Subcutaneous adipose tissue (tissue), 4 donors: Measurements from ENCODE around the gene SPRR4. TPM values are rescaled to one million over a fixed set of nuclear protein-coding genes. Genes with fewer than 3 reads are reported as not detected.

Experiments used
- total RNA-seq, 4 donors: library from RNA; depleted of rRNA; stranded (reverse); fragments of >200 nt; gene quantifications; one replicate each; pipeline ENCODE4 v1.1.0, GENCODE V29; 2016
- TF ChIP-seq, protein P1 (sequence below): fragments of 450-650 bp; IDR thresholded peaks from one replicate; pipeline ENCODE4 v1.5.1; 2016; ENCODE audit warnings: low read depth, mild to moderate bottlenecking, control low read depth, antibody characterized with exemption, moderate library complexity

Gene SPRR4
- total RNA-seq, 4 donors from 2014 or later, result not detected

GRCh38 chr1:152941037-152941711, 29.3 kb upstream of the SPRR4 start:
- TF ChIP-seq, protein P1, sequence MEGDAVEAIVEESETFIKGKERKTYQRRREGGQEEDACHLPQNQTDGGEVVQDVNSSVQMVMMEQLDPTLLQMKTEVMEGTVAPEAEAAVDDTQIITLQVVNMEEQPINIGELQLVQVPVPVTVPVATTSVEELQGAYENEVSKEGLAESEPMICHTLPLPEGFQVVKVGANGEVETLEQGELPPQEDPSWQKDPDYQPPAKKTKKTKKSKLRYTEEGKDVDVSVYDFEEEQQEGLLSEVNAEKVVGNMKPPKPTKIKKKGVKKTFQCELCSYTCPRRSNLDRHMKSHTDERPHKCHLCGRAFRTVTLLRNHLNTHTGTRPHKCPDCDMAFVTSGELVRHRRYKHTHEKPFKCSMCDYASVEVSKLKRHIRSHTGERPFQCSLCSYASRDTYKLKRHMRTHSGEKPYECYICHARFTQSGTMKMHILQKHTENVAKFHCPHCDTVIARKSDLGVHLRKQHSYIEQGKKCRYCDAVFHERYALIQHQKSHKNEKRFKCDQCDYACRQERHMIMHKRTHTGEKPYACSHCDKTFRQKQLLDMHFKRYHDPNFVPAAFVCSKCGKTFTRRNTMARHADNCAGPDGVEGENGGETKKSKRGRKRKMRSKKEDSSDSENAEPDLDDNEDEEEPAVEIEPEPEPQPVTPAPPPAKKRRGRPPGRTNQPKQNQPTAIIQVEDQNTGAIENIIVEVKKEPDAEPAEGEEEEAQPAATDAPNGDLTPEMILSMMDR, result no peak

DNA sequence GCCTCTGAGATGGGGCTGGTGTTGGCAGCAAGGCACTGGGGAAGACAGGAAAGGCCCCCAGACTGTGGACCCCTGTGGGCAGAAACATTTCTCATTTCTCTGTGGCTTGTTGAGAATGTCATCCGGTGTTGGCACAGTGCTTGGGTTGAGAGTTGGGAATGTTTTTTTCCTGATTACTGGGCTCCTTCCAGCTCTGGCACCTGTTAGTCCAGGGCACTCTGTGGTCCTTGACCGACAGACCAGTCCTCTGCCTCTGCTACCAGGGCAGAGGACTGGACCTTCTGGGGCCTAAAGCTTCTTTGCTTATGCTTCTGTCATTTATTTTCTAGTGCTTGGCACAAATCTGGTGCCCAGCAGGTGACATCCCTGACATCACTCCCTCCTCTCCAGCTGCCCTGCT, 28.3 kb upstream of the SPRR4 start:
- TF ChIP-seq, protein P1, result no peak

DNA sequence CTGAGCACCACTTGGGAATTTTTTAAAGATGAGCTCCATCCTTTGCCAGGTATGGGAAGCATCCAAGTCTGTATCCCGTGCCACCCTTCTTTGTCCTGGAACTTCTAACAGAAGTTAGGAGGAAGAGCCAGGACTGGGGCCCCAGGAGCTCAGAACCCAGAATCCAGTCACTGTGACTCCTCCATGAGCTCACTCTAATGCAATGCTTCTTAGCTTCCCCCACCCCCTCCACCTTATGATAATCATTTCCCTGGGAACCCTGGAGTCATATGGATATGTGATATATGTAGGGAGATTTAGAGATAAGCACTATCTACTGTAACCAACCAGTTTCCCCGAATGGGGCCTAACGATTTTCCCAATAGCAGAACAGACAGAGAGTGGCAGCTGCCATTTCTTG, 24.2 kb upstream of the SPRR4 start:
- TF ChIP-seq, protein P1, result no peak

GRCh38 chr1:152946651-152947256, 23.7 kb upstream of the SPRR4 start, which contains the start of gene SPRR5:
Gene SPRR5, plus strand, starts transcription at chr1:152947206. Its CDS starts 1,349 bp downstream, at chr1:152948555.
- TF ChIP-seq, protein P1, result no peak

GRCh38 chr1:152951711-152952110, 18.7 kb upstream of the SPRR4 start:
- TF ChIP-seq, protein P1, result no peak

DNA sequence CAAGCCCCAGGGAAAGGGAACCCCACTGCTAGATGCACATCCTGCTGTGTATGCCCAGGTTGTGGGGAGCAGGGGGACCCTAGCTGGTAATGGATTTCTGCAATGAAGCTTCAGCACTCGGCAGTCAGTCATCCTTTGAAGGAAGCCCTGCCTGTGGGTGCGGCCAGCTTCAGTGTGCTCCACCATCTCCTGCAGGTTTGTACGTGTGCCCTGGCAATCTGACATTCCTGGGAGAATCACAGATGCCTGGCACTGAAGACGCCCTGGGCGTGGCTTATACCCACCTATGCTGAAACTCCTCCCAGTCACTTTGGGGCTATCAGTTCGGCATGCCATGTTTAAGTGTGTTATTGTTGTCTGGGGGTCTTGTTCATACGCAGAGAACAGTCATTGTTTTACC, 16.7 kb upstream of the SPRR4 start:
- TF ChIP-seq, protein P1, result no peak

GRCh38 chr1:152954436-152954835, 16.0 kb upstream of the SPRR4 start:
- TF ChIP-seq, protein P1, result no peak
